ENCODE measurements around the gene MRPL10.

The MRPL10 gene

DNA sequence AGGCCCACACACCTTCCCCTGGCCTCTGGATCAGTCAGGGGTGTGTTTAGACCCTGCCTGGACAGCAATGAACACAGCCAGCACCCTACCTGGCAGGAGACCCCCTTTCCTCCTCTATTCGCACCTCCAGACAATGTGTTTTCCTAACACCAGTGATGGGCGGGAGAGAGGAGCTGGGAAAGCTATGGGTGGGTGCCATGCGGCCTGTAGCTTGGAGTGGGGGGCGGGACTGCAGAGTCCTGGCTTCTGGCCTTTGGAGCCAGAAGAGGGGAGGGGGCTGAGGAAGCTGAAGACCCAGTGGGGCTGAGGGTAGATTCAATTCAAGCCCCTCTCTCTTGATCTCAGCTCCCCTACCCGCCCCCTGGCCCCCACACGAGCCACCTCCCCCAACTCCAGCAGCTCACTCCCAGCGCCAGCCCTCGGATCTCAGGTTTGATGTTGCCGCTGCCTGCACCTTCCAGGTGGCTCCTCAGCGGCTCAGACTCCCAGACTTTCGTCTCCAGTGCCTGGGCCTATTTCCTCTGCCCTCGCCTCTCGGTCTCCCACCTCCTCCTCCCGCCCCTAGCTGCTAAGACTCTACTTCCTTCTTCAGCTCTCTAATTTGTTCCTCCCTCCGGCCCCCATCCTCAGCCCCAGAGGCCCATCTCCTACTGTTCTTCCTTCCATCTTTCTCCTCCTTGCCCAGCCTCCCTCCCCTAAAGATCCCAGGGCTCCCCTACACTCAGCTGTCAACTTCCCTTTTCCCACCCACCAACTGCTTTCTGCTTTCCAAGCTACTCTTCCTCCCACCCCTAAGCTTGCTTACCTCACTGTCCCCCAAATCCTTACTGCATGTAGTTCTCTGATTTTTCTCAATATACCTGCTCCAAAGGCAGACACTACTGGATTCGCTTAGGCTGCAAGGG is 26.5 kb upstream of the MRPL10 start:
- DNase-seq: no peak

DNA sequence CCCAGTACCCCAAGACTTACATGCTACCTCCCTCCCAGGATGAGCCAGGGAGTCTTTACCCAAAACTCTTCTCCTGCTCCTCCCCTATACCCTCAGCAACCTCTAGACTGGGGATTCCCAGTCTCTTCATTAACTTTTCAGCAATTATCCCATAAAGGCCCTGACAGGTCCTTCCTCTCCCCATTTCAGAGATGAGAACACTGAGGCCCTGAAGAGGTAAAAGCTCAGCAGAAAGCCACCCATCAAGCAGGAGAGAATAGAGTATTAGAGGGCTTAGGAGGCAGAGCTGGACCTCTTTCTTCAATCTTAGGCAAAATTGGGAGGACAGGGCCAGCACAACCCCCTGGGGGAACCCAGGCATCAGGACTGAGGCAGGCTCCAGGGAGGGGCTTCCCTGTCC is 25.5 kb upstream of the MRPL10 start:
- no peak for DNase-seq

DNA sequence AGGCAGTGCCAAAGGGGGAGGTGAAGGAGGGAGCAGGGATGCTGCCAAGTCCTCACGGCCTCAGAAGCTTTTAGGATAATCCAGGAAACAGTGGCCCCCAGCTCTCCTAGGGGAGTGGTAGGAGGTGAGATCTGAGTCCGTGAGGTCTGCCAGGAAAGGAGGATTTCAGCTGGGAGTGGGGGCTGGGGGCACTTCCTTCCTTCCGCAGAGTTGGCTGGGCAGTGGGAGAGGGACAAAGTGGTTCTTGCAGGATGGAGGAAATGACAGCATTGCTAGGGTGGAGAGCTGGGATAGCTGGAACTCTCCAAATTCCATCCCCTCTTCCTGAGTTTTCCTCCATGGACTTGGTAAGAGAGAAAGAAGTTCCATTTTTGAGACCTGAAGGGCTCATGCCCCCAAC is 24.4 kb upstream of the MRPL10 start:
- no peak for DNase-seq

DNA sequence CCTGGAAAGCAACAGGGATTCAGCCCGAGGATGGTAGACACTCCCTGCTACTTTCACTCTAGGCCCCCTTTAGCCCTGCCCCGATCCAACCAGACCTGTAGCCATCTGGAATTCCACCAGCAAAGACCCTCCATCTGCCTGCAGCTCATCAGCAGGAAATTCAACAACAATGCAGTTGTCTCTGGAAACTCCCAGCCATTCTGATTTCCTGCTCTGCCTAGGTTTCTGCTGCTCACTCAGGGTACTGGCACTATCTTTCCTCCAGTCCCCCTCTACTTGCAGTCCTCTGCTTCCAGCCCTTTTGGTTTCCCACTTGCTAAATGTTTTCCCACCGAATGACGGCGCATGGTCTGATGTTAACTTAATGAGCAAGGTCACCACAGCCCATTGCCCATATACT is 22.3 kb upstream of the MRPL10 start:
- no peak for DNase-seq

DNA sequence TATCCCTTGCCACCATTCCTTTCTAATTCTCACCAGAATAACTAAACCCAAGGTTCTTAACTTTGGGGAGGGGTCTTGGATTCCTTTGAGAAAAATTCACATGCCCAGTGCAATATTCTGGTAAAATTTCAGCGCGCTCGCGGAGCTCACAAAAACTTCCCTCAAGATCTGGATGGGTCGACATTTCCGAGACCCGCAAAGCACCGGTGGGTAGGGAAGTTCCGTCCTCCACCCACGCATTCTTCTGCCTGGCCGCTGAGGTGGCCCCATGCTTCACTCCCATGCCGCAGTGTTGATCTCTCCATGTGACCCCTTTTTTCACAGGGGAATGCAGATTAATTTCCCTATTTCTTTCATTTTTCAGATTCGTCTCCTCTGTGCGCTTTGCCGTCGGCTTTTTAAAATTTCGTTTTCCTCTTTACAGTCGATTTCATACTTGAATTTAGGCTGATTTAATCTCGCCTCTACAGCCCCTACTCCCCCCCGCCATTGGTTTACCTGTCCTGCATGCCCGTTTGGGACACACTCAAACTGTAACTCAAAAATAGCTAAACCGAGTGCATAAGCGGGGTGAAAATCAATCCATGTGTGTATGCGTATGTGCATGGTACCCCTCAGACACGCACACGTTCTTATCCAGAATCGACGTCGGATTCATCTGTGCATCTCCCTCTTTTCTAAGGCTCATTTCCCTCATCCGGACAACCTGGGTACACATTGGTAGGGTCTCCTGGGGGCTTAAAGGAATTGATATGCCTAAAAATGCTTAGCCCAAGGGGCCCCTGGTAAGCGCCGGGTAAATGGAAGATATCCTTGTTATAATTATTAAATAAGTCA is 21.0 kb upstream of the MRPL10 start:
- DNase-seq: no peak

DNA sequence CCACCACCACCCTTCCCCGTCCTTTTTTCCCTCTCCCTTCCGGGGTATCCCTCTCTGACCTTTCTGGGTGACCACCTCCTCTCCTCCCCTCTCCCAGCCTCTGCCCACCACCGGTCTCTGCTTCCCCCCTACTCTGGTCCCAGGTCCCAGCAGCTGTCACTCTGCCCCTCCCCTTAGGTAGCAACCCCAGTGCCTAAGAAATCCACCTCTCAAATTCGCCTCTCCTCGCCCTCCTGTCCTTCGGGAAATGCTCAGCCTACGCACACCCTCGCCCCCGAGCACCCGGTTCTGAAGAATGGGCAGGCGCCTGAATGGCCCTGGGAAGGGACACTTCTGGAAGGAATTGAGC is 20.4 kb upstream of the MRPL10 start:
- DNase-seq: no peak

DNA sequence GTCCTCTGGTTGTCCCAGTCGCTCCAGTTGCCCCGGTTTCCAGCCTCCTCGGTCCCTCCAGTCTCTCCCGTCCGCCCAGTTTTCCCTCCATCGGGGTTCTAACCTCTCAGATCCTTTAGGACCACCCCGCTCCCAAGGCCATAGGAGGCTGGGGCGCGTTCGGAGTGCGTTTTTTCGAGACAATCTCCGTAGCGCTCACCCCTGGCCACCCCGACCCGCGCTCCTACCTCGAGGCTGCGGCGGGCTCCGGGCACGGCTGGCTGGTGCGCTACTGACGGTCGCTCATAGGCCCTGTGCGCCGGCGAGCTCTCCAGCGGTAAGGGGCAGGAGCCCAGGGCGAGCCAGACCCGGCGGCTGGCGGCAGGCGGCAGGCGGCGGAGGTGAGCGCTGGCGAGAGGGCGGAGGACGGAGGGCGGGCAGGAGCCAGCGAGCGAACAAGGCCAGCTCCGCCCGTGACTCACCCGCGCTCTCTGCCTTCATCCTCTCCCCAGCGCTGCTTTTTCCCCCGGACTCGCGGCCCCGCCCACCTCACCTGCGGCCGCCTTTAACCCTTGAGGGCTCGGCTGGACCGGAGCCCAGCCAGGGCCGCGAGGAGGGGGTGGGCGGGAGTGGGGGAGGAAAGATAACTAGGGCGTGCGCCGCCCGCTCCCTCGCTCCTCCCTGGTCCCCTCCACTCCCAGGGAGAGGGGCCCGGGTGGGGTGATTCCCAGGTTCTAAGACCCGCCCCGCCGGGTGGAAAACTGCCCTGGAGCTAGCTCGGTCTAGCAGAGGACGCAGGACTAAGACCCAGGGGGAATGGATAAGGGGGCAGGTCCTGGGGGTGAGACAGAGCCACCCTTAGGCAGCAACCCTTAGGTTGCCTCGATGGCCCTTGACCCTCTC is 19.6 kb upstream of the MRPL10 start, which contains the start of gene SP6:
SP6 (minus strand) TSS at position 472 of the 882 bp plus-strand sequence. CDS start 2,734 bp downstream, outside the sequence.
- peak; percentile 36 to 50 (median 47) for DNase-seq

DNA sequence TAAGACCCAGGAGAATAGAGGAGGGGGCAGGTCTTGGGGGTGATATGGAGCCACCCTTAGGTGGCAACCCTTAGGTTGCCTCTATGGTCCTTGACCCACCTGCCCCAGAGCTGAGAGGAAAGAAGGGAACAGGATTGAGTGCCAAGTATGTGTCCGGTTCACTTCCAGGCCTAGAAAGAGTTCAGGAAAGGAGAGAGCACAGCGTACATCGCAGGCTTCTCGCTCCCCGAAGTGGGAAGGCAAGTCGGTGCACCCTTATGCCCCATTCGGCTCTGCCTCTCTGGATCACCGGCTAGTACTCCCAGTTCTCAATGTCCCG is 19.0 kb upstream of the MRPL10 start:
- no peak for DNase-seq

DNA sequence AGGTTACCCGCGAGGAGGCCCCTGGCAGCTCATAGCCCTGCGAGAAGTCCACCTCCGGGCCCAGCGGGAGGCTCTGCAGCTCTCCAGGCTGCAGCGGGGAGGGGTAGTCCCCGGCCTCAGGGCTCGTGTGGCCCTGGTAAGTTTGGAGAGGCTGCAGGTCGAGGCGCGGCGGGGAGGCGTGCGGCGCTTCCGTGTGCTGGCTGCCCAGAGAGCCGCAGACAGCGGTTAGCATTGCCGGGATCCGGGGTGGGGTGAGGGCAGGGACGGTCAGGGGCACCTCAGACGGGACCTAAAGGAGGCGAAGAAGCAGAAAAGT is 16.8 kb upstream of the MRPL10 start:
- no peak for DNase-seq

DNA sequence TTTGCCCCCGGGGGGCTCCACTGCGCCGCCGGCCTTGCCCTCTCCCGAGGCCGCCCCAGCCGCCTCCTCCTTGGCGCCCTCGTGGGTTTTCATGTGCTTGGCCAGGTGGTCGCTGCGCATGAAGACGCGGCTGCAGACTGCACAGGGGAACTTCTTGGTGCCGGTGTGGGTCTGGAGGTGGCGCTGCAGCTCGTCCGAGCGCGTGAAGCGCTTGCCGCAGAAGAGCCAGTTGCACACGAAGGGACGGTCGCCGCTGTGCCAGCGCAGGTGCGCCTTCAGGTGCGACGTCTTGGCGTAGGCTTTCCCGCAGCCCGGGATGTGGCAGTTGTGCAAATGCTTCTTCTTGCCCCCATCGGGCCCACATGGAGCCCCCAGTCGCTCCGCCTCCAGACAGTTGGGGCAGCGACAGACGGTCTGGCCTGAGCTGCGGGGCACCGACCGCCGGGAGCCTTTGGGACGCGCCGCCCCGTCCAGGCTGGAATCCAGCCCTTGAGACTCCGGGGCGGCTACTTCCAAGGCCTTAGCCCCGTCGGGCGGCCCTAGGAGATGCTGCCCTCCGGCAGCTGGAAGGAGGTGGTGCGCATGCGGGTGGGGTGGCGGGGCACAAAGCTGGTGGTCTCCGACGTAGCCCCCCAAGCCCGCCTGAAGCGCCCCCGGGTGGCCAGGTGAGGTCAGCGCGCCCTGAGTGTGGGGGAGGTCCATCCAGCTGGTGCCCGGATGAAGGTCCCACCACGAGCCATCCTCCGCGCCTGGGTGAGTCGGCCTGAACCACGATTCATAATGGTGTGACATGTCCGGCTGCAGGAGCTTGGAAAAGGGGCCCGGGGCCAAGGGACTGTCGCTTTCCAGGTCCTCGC is 16.2 kb upstream of the MRPL10 start:
- DNase-seq: peak in 2 of 5 donors; percentile 20 to 42

DNA sequence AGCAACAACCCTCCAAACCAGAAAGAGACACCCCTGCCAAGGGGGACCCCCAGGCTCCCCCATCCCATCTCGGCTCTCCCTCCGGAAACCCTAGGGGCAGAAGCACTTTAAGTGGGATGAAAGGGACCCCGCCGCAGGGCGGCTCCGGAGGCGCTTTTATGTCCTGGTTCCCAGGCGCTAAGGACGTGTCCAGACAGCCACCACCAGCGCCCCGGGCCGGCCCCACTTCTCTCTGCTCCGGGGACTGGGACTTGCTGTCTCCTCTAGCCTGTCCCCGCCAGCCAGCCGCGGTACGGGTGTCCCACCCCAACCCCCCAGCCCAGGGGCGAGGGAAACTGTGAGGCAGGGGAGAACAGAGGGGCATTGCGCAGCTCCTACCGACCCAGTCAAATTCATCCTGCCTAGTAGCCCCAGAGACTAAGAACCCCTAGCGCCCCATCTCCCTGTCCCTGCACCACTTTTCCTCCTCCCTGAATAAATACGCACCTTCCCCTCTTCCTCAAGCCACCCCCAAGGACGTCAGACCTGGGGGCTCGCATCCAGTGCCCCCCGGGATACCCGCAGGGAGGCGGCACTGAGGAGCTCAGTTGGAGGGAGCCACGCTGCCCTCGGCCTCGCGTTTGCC is 15.5 kb upstream of the MRPL10 start:
- no peak for DNase-seq

DNA sequence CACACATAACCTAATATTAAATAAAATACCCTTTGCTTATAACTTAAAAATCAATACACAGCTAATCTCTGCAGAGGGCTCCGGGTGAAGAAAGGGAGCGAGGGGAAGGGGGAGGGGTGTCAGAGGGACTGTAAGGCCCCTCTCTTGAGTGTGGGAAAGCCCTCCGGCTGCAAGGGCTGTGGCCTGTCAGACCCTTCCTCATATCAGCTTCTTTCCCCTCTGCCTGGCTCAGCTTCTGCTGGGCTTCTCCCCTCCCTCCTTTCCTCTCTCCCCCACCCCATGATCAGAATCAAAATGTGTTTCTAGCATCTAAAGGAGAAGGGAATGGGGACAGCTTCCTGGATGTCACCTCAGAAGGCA is 14.4 kb upstream of the MRPL10 start:
- DNase-seq: no peak

DNA sequence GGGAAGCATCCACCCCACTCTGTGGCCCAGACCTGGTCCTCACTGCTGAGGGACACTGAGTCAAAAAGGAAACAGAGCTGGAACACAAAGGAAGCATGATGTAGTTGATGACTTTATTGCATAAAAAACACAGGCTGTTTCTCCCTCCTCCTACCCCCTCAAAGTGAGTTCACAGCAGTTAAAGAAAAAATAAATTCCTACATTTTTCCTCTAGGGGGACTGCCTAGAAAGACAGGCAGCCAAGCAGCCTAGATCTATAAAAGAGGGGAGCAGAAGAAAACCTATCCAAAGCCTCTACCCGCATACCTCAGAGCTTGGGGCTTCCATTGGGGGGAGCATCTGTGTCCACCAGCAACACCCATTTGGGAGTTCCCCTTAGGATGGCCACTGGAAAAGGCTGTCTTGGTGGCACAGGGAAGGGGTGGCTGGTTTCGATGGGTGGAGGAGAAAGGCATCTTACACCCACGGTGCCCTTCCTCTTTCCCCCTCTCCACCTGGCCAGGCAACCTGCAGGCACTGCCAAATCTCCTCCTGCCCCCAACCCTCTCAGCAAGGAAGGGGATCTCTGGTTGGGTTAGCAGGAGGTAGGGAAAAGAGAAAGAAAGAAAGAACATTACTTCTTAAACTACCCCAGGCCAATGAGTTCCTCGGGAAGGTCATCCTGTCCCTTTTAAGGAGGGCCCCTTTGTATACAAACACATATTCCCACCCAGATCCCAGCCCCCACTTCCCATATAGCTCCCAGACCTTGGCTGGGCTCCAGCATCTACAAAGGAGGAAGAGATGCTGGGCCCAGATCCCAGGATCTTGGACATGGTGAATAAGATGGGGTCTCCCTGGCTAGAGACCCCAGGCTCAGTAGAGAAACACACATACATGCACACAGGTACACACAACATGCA is 13.7 kb upstream of the MRPL10 start:
- no peak for DNase-seq

DNA sequence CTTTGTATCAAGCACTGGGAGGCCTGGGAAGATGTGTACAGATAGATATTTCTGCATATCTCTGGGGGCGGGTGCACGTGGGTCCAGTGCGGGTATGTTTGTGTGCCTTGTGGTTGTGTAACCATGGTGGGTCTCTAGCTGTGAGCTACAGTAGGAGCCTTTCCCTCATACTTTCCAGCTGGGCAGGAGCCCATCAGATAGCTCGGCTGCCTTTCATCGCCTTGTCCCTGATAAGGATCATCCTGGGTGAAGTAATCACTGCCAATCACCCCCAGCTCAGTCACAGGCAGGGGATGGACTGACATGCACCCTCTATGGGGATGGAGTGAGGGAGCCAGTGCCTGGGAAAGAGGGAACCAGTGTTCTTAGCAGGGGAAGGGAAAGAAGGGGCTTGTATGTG is 12.9 kb upstream of the MRPL10 start:
- no peak for DNase-seq

DNA sequence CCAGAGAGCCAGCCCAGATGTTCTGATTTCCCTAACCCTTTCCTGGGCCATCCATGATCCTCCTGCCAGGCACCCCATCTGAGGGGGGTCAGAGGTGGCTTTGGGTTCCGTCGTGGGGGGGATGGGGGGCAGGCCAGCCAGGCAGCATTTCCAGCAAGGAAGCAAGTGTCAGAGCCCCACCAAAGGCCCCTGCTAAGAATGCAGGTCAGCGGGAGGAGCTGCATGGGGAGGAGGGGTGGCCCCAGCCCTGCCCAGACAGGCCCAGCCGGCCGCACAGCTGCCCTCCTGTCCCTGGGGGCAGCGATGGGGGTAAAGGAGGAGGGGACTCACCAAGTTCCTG is 12.0 kb upstream of the MRPL10 start:
- no peak for DNase-seq

DNA sequence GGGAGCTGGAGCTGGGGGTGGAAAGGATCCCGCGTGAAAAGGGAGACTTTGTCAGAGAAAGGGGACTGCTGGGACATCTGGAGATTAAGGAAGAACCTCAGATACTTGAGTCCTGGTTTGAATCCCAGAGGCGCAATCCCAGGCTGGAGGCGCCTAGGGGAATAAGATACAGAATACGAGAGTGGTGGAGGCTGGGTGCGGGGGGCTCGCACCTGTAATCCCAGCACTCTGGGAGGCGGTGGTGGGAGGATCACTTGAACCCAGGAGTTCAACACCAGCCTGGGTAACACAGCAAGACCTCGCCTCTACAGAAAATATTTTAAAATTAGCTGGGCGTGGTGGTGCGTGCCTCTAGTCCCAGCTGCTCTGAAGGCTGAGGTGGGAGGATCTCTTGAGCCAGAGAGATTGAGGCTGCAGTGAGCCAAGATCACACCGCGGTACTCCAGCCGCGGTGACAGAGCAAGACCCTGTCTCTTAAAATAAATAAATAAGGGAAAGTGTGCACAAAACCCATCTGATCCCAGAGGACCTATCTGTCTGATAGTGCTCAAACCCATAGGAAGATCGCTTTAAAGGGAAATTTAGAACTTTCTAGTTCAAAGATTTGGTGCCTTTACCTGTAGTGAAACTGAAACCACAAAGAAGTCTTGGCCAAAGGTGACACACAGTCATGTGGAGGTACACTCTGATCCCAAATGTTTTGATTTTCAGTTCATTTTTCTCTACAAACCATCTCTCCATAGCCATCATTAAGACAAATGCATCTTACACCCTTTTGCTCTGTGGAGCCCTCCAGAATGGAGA is 10.3 kb upstream of the MRPL10 start:
- DNase-seq: no peak

DNA sequence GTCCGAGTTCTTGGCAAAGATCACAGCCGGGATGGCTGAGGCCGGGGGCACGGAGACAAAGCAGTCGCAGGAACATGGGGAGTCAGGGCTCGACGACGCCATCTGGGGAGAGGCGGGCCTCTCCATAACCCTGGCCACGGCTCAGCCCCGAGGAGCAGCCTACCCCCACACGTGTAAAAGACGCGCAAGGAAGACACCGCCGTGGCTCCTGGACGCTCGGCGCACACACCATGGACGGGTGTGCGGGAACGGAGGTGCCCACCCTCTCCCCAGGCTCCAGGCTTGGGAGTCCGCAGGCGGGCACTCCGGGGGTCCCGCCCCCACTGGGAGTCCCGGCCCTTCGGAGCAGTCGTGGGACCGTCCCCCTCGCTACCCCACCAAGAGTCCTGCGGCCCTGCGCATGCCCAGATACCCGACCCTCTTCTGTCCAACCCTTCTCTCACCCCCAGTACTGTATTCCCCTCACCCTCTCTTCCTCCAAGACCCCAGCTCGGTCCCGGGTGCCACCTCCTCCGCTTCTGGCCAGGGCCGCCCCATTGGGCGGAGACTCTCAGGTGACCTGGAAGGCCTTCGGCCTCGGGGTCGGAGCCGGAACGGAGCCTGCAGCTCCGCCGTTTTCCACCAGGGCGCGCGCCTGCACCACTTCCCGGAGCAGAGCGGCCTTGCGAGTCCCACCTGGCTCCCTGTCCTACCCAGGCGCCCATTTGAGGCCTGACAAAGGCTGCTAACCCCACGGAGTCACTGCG is 9.6 kb upstream of the MRPL10 start, which contains the start of gene SCRN2:
SCRN2 (minus strand) TSS at position 532 of the 746 bp plus-strand sequence; CDS start at position 102, 430 bp downstream.
- DNase-seq: peak; percentile 66 to 88 (median 75)

DNA sequence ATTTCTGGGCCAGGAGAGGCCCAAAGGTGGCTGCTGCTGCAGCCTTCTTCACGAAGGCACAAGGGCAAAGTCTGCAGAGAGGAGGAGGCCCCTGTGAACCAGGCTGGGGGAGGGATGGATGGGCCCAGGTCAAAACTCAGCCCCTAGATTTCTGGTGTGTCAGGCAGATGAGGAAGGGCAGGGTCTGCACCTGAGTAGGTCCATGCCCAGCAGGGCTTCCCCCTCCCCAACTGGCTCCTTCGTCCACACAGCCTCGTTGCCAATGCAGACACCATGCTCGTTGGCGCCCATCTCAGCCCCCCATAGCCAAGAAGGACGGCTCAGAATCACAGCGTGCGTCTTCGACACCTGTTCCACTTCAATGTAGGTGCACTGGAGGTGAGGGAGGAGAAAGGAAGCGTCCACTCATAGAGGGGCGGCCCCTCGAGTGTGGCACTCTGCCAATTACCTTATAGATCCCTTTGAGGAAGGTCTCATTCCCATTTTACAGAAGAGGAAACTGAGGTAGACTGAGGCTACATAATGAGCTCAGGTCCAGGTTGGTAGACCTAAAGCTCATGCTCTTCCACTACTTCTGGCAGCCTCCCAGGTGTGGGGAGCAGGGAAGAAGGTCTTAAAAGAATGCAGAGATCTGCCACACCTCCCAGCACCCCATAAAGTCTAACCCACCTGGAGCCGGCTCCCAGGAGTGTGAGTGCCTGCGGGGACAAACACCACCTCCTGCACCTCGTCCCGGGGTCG is 8.8 kb upstream of the MRPL10 start:
- no peak for DNase-seq

Data from T-helper 1 cell (primary cell).